Cardiac fibroblast (primary cell): Measurements from ENCODE around the gene STAB2.
A peak's percentile ranks its signal among the peaks of the same experiment; 100 is the strongest.

Experiments
- DNase-seq, 2 donors: peaks; one replicate each; pipeline versions ENCODE4 v3.0.0 to v3.0.0-alpha.2; 2010; ENCODE audit warnings: low read depth in 2 of 2
- H3K4me3 ChIP-seq, 2 donors: replicated peaks in 1 of 2; 1 replicate in 1 of 2; 2 replicates in 1 of 2; pipeline ENCODE4 v1.5.1; 2011; ENCODE audit warnings: low read depth in 2 of 2, low read length in 2 of 2, mild to moderate bottlenecking in 2 of 2, moderate library complexity in 1 of 2
- CTCF ChIP-seq: IDR thresholded peaks from one replicate; pipeline ENCODE4 v1.5.1; 2011; ENCODE audit warnings: low read depth, mild to moderate bottlenecking, low read length, inconsistent platforms

STAB2 gene

GRCh38 chr12:103712216-103712615, 125.1 kb downstream of the STAB2 start:
- H3K4me3 ChIP-seq: no peak overlapping the region
- no peak for DNase-seq
- no peak for TF ChIP-seq CTCF

- no peak for TF ChIP-seq CTCF
- no peak for DNase-seq
- H3K4me3 ChIP-seq: no peak overlapping the region
Measured at GRCh38 chr12:103715494-103715893, 128.4 kb downstream of the STAB2 start.

GRCh38 chr12:103716517-103717196, 129.6 kb downstream of the STAB2 start:
- no peak for TF ChIP-seq CTCF
- DNase-seq: no peak
- no peak overlapping the region for H3K4me3 ChIP-seq

GRCh38 chr12:103725398-103725797, 138.3 kb downstream of the STAB2 start:
- no peak for DNase-seq
- TF ChIP-seq CTCF: no peak
- H3K4me3 ChIP-seq: no peak overlapping the region

GRCh38 chr12:103727638-103728037, 140.6 kb downstream of the STAB2 start:
- DNase-seq: no peak
- no peak for TF ChIP-seq CTCF
- H3K4me3 ChIP-seq: no peak overlapping the region

- no peak overlapping the region for H3K4me3 ChIP-seq
- DNase-seq: peak; percentile 41 to 43
- no peak for TF ChIP-seq CTCF
Measured at GRCh38 chr12:103728323-103728722, 141.2 kb downstream of the STAB2 start.

- TF ChIP-seq CTCF: no peak
- no peak overlapping the region for H3K4me3 ChIP-seq
- no peak for DNase-seq
Measured at GRCh38 chr12:103729499-103729898, 142.4 kb downstream of the STAB2 start.
